GM21528 (cell line): Measurements from ENCODE around the gene CDKL1.
"Not testable (repeated sequence)": the region's sequence is repeated elsewhere in the genome, so short reads cannot be mapped to it uniquely, and the experiment has no call there.

Source experiments
- ATAC-seq: cut with Tn5 transposase; IDR thresholded peaks from one replicate; pipeline ENCODE4 v1.9.1; 2021; ENCODE audit warnings: mild to moderate bottlenecking, moderate library complexity; ENCODE audit not compliant: unreplicated experiment, low FRiP score

Gene CDKL1

GRCh38 chr14:50359631-50360030 lies 37.0 kb downstream of the CDKL1 start:
- ATAC-seq, result no peak

- no peak for ATAC-seq
Observed at GRCh38 chr14:50357753-50358395, 38.8 kb downstream of the CDKL1 start.

GRCh38 chr14:50357124-50357523 lies 39.6 kb downstream of the CDKL1 start:
- ATAC-seq, result no peak

DNA sequence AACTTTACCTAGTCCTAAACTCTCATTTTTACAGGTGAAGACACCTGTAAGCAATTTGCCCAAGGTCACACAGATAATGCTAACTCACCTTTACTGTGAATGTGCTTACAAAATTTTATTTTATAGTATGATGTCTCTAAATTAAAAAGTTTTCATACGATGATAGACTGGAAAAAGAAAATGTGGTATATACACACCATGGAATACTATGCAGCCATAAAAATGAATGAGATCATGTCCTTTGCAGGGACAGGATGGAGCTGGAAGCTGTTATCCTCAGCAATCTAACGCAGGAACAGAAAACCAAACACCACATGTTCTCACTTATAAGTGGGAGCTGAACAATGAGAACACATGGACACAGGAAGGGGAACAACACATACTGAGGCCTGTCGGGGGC lies 40.4 kb downstream of the CDKL1 start:
- ATAC-seq, result not testable (repeated sequence)

- ATAC-seq, result no peak
Observed at GRCh38 chr14:50355692-50356091, 41.0 kb downstream of the CDKL1 start.

DNA sequence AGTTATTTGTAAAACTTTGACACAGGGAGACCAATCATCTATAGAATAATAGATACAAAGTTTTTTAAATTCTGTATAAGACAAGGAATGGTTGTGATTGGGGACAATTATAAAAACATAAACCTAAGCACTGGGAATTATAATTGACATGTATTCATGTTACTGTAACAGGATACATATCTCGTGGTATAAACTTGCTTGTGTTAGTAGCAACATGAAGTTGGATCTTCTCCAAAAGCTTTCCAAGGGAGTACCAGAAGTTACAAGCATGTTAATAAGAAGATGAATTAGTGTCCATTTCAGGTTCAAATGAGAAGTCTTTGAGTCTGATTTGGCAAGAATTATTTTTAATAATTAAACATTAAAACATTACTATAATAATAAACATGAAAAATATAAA lies 42.2 kb downstream of the CDKL1 start:
- no peak for ATAC-seq

DNA sequence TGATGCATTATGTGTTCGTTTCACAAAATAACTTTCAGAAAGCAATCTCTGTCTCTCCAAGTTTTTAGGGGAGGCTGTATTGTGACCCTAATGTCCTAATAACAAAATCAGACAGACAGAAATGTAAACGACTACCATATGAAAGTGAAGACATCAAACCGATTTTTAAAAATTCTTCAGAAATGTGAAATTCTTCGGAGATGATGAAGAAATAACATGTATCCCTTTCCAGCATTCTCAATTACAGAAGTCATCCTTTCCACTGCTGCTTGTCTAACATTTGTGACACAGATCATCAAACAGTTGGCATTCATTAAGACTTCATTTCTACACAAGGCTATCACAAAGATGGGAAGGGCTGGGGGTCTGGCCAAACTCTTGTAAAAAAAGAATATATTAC lies 43.6 kb downstream of the CDKL1 start:
- ATAC-seq, result no peak

GRCh38 chr14:50352584-50352983 lies 44.1 kb downstream of the CDKL1 start:
- ATAC-seq, result no peak

GRCh38 chr14:50350975-50351374 lies 45.7 kb downstream of the CDKL1 start:
- no peak for ATAC-seq

- ATAC-seq, result no peak
Observed at GRCh38 chr14:50348933-50349332, 47.7 kb downstream of the CDKL1 start.

GRCh38 chr14:50347521-50347920 lies 49.2 kb downstream of the CDKL1 start:
- ATAC-seq, result no peak

- no peak for ATAC-seq
Observed at GRCh38 chr14:50345846-50346422, 50.7 kb downstream of the CDKL1 start.

GRCh38 chr14:50344876-50345563 lies 51.7 kb downstream of the CDKL1 start:
- no peak for ATAC-seq

DNA sequence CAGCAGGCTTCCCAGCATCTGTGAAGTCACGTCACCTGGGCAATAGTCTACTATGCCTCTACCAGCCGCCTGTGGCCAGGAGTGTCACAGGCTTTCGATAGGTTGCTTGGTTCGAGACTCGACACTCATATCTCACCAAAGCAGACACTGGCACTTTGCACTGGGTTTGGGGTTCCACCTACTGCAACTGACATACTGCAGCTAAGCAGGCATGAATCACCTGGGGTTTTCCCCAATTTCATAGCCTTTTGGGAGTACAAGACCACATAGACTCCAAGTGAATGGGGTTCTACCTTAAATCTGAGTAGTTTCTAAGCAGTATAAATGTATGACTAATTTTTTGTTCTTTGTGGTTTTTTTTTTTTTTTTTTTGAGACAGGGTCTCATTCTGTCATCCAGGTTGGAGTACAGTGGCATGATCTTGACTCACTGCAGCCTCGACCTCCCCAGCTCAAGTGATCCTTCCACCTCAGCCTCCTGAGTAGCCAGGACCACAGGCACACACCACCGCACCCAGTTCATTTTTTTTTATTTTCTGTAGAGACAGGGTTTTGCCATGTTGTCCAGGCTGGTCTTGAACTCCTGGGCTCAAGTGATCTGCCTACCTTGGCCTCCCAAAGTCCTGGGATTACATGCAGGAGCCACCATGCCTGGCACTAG lies 52.4 kb downstream of the CDKL1 start:
- ATAC-seq, result peak; percentile 62

- ATAC-seq, result no peak
Observed at GRCh38 chr14:50343434-50343833, 53.2 kb downstream of the CDKL1 start.

- ATAC-seq, result no peak
Observed at GRCh38 chr14:50342221-50343078, 54.2 kb downstream of the CDKL1 start.

DNA sequence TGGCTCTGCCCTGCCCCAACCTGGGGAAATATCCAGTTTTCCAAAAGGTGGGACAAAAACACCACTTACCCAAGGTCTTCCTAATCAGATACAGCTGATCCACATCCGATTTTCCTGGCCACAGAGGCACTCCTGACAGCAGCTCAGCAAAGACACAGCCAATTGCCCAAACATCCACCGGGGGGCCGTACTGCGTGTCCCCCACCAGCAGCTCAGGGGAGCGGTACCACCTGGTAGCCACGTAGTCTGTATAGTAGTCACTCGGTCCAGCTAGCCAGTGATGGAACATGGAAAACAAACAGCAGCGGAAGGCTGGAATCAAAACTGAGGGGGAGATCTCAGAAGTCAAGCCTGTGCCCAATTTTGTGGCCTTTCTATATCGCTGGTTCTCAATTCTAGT lies 55.7 kb downstream of the CDKL1 start:
- no peak for ATAC-seq

DNA sequence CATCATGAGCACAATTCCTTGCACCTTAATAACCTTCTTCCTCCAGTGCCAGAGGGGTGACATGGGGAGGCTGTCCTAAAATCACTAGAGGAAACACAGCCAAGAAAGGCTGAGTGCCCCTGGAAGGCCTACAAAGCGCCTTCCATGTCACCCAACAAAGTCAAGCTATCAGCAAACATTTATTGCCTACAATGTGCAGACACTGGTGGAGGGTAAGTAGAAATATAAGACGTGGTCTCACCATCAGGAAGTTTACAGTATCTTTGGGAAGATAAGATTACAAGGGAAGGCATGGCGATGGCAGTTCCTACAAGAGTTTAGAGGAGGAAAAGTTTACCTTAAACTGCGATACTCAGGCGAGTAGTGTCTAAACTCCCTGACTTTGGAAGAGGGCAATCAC lies 56.6 kb downstream of the CDKL1 start:
- no peak for ATAC-seq

GRCh38 chr14:50339178-50339804 lies 57.4 kb downstream of the CDKL1 start:
- no peak for ATAC-seq

GRCh38 chr14:50338587-50338986 lies 58.1 kb downstream of the CDKL1 start:
- no peak for ATAC-seq
